ENCODE measurements around the gene TMEM131L. TPM values are rescaled to one million over a fixed set of nuclear protein-coding genes. Genes with fewer than 3 reads are reported as not detected.

TMEM131L gene
- polyA plus RNA-seq, 2 of the 4 experiments (the other 2 are of a cell fraction), result 3.4 to 5.0 TPM

- no peak overlapping the region for H3K27ac ChIP-seq
These were observed 47.6 kb upstream of the TMEM131L start for GRCh38 chr4:153418558-153418957.

GRCh38 chr4:153419029-153419428 lies 47.1 kb upstream of the TMEM131L start:
- no peak for ATAC-seq
- 83% methylated on average over 5 of the region's 5 CpGs for WGBS (ENCODE audit: missing lambda C conversion rate)

More at GRCh38 chr4:153418558-153418957, 47.6 kb upstream of the TMEM131L start:
- no peak for FAIRE-seq
- TF ChIP-seq FOSB (CRISPR knock-in tag; IDR thresholded peaks at IDR 0.05), result no peak
- TF ChIP-seq CEBPB (IDR thresholded peaks at IDR 0.05), result no peak
- TF ChIP-seq CBX8 (IDR thresholded peaks at IDR 0.05), result no peak
- no peak for TF ChIP-seq ZSCAN20 (CRISPR knock-in tag; IDR thresholded peaks at IDR 0.05)
- H3K9me3 ChIP-seq, result no peaks in the 10 kb centered on the region
- H3K4me1 ChIP-seq, result no peaks in the 10 kb centered on the region
- 59% methylated on average over 3 of the region's 3 CpGs for WGBS (ENCODE audit: missing lambda C conversion rate)
- ChIA-PET POLR2A (interaction anchor here (1.4 kb wide), 1 partner anchor 48 kb away, joined by 4 read pairs; the partner anchor contains the start of gene TMEM131L), CTCF (no interaction called here)
- no peak overlapping the region for H3K4me2 ChIP-seq
- no peak overlapping the region for H3K4me3 ChIP-seq
- DNase-seq (ENCODE audit: low read depth in 1 of 2, low spot score in 1 of 2), result no peak
- ATAC-seq, result no peak

DNA sequence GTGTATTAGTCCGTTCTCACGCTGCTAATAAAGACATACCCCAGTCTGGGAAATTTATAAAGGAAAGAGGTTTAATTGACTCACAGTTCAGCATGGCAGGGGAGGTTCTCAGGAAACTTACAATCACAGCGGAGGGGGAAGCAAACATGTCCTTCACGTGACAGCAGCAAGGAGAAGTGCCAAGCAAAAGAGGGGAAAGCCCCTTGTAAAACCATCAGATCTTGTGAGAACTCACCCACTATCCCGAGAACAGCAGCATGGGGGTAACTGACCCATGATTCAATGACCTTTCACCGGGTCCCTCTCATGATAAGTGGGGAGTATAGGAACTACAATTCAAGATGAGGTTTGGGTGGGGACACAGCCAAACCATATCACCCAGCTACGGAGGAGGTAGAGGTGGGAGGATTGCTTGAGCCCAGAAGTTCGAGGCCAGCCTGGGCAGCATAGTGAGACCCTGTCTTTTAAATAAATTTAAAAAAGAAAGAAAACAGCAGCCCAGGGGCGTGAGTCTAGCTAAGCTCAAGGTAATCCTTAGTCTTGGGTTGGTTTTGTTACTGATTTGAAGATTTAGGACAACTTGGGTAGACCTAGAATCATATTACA lies 46.4 kb upstream of the TMEM131L start:
- ChIA-PET POLR2A (no interaction called here), CTCF (interaction anchor here (0.9 kb wide), 1 partner anchor 10 kb away, joined by 3 read pairs; no protein-coding TSS in a partner anchor)
- Histone ChIP-seq H3K4me3 (no peak overlapping the region), H3K4me1 (no peaks in the 10 kb centered on the region), H3K9me3 (no peaks in the 10 kb centered on the region), H3K27ac (no peak overlapping the region), H3K4me2 (no peak overlapping the region)
- DNase-seq (ENCODE audit: low read depth in 1 of 2, low spot score in 1 of 2), result no peak
- ATAC-seq, result no peak
- no peak for TF ChIP-seq RARB (CRISPR knock-in tag; IDR thresholded peaks at IDR 0.05)
- no peak for TF ChIP-seq KDM5A (IDR thresholded peaks at IDR 0.05)
- no peak for TF ChIP-seq NPAS2 (CRISPR knock-in tag; IDR thresholded peaks at IDR 0.05; ENCODE audit: borderline replicate concordance)
- TF ChIP-seq EHMT2 (IDR thresholded peaks at IDR 0.05; ENCODE audit: low read depth), result no peak
- TF ChIP-seq SMC3 (IDR thresholded peaks at IDR 0.05), result no peak
- no peak for TF ChIP-seq FOSL2 (IDR thresholded peaks at IDR 0.05)
- TF ChIP-seq FOSL2 (CRISPR knock-in tag; IDR thresholded peaks at IDR 0.05), result no peak
- TF ChIP-seq, protein P1, sequence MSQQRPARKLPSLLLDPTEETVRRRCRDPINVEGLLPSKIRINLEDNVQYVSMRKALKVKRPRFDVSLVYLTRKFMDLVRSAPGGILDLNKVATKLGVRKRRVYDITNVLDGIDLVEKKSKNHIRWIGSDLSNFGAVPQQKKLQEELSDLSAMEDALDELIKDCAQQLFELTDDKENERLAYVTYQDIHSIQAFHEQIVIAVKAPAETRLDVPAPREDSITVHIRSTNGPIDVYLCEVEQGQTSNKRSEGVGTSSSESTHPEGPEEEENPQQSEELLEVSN (IDR thresholded peaks at IDR 0.05; ENCODE audit: borderline replicate concordance, low read depth), result no peak
- WGBS (ENCODE audit: missing lambda C conversion rate), result 75% methylated on average over 9 of the region's 9 CpGs
- FAIRE-seq, result no peak

More at GRCh38 chr4:153419029-153419428, 47.1 kb upstream of the TMEM131L start:
- H3K4me1 ChIP-seq, result no peaks in the 10 kb centered on the region
- no peaks in the 10 kb centered on the region for H3K9me3 ChIP-seq
- no peak for FAIRE-seq
- DNase-seq (ENCODE audit: low read depth in 1 of 2, low spot score in 1 of 2), result no peak
- no peak overlapping the region for H3K27ac ChIP-seq
- TF ChIP-seq, protein P2, sequence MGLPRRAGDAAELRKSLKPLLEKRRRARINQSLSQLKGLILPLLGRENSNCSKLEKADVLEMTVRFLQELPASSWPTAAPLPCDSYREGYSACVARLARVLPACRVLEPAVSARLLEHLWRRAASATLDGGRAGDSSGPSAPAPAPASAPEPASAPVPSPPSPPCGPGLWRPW (IDR thresholded peaks at IDR 0.05), result no peak
- no peak for TF ChIP-seq HOXA7 (CRISPR knock-in tag; IDR thresholded peaks at IDR 0.05)
- ChIA-PET CTCF (no interaction called here), POLR2A (no interaction called here)
- no peak overlapping the region for H3K4me3 ChIP-seq
- H3K4me2 ChIP-seq, result no peak overlapping the region

GRCh38 chr4:153420361-153420760 lies 45.8 kb upstream of the TMEM131L start:
- 90% methylated on average over 2 of the region's 2 CpGs for WGBS (ENCODE audit: missing lambda C conversion rate)
- ATAC-seq (no peak), FAIRE-seq (no peak), DNase-seq (ENCODE audit: low read depth in 1 of 2, low spot score in 1 of 2) (no peak)
- ChIA-PET CTCF (interaction anchor here (0.7 to 0.9 kb wide), 2 partner anchors 9 to 24 kb away, joined by 3 read pairs; no protein-coding TSS in a partner anchor), POLR2A (no interaction called here)
- Histone ChIP-seq H3K27ac (no peak overlapping the region), H3K4me1 (no peaks in the 10 kb centered on the region), H3K4me3 (no peak overlapping the region), H3K9me3 (no peaks in the 10 kb centered on the region), H3K4me2 (no peak overlapping the region)
- no peak for TF ChIP-seq JUNB (IDR thresholded peaks at IDR 0.05)
- no peak for TF ChIP-seq EHMT2 (IDR thresholded peaks at IDR 0.05; ENCODE audit: low read depth)
- TF ChIP-seq, protein P3, sequence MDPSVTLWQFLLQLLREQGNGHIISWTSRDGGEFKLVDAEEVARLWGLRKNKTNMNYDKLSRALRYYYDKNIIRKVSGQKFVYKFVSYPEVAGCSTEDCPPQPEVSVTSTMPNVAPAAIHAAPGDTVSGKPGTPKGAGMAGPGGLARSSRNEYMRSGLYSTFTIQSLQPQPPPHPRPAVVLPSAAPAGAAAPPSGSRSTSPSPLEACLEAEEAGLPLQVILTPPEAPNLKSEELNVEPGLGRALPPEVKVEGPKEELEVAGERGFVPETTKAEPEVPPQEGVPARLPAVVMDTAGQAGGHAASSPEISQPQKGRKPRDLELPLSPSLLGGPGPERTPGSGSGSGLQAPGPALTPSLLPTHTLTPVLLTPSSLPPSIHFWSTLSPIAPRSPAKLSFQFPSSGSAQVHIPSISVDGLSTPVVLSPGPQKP (IDR thresholded peaks at IDR 0.05; ENCODE audit: low read depth, low read length), result no peak
- no peak for TF ChIP-seq HDAC2 (IDR thresholded peaks at IDR 0.05)
- no peak for TF ChIP-seq CBX8 (IDR thresholded peaks at IDR 0.05)
- no peak for TF ChIP-seq FOXS1 (CRISPR knock-in tag; IDR thresholded peaks at IDR 0.05)
- no peak for TF ChIP-seq HEYL (CRISPR knock-in tag; IDR thresholded peaks at IDR 0.05)
- no peak for TF ChIP-seq ZC3H11A (IDR thresholded peaks at IDR 0.05)

All from A549 (cell line).